ENCODE measurements around the gene S100A9.

- TF ChIP-seq POLR2AphosphoS5 (IDR thresholded peaks at IDR 0.05; ENCODE audit: low read depth) (no peak), CTCF (conservative IDR thresholded peaks at IDR 0.05; ENCODE audit: low read depth in 2 of 2) (no peak), STAT1 (IDR thresholded peaks at IDR 0.05; ENCODE audit: unreplicated experiment) (no peak), REST (IDR thresholded peaks at IDR 0.05; ENCODE audit: unreplicated experiment) (no peak), EZH2 (IDR thresholded peaks at IDR 0.05; ENCODE audit: low read depth, unreplicated experiment) (no peak), EZH2phosphoT487 (IDR thresholded peaks at IDR 0.05; ENCODE audit: unreplicated experiment) (no peak), JUNB (IDR thresholded peaks at IDR 0.05; ENCODE audit: unreplicated experiment) (no peak), NANOG (IDR thresholded peaks at IDR 0.05; ENCODE audit: borderline replicate concordance) (no peak), ETS1 (IDR thresholded peaks at IDR 0.05) (no peak)
Observed at GRCh38 chr1:153395776-153396175, 38.1 kb downstream of the S100A9 start.
